ENCODE measurements around the gene EP400.

The EP400 gene

DNA sequence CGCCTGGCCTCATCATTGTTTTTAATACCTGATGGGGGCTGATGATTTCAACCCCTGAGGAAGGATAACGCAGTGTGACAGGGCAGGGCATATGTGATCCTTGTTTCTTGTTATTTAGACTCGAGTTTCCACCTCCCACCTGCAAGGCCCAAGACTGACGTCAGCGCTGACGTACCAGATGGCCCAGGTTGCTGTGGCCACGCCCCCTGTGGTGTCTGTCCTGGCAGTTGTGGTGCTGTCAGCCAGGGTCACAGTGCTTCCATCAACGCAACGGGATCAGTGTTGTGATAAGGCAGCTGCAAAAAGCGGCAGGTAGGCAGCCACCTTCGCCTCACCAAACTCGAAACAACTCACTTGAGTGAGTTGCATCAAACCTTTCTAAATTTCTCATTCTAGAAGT is 176.0 kb downstream of the EP400 start:
- DNase-seq: no peak

DNA sequence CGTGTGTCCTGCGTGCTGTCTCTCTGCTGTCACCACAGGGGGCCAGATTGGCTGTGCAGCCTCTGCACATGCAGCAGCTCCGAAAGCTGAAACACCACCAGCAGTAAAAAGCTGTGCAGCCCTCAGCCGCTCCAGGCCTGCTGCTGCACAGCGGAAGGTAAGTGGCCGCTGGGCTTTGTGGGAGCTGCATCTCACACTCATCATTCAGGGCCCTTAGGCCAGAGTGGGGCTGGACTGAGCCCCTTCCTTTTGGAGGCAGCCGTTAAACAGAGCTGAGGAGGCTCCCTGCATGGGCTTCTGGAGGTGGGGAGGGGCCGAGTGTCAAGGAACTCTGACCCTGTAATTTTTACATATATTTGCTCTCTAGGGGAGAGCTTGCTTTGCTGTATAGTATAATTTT is 177.3 kb downstream of the EP400 start:
- DNase-seq: no peak

DNA sequence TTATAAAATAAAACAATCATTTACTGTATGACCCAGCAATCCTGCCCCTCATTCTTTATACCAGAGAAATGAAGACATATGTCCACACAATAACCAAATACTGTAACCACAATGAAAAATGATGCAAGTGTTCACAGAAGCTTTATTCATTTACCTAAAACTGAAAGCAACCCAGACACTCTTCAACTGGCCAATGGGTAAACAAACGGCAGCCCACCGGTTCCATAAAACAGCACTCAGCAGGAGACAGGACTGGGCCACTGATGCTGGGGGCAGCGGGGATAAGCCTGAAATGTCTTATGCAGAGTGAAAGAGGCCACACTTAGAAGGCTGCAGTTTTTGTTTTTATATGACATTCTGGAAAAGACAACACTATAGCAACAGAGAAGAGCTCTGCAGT is 179.3 kb downstream of the EP400 start:
- DNase-seq: no peak

DNA sequence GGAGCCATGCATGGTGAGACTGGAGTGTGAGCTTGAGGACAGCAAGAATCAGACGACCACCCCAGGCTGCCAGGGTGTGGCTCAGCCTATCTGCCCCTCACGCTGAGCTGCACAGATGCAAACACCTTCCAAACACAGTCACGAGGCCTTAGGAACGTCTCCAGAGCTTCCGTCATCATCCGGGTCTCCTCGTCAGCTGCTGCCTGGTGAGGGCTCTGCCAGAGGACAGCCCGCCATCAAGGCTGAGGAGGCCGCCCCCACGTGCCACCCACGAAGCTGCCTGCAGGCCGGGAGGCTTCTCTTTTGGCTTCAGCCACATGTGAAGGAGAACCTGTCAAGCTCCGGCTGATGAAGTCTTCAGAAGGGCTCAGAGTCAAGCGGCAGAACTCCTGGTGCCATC is 180.9 kb downstream of the EP400 start:
- DNase-seq: no peak

Measured in activated gamma-delta T cell treated with Interleukin-2 at 50 U/mL for 16 hours (primary cell).